Measurements from ENCODE around the gene GRK5.

GRCh38 chr10:119256897-119257296 is 49.5 kb downstream of the GRK5 start:
- TF ChIP-seq POLR2A (IDR thresholded peaks at IDR 0.05) = no peak
- TF ChIP-seq, protein P1, sequence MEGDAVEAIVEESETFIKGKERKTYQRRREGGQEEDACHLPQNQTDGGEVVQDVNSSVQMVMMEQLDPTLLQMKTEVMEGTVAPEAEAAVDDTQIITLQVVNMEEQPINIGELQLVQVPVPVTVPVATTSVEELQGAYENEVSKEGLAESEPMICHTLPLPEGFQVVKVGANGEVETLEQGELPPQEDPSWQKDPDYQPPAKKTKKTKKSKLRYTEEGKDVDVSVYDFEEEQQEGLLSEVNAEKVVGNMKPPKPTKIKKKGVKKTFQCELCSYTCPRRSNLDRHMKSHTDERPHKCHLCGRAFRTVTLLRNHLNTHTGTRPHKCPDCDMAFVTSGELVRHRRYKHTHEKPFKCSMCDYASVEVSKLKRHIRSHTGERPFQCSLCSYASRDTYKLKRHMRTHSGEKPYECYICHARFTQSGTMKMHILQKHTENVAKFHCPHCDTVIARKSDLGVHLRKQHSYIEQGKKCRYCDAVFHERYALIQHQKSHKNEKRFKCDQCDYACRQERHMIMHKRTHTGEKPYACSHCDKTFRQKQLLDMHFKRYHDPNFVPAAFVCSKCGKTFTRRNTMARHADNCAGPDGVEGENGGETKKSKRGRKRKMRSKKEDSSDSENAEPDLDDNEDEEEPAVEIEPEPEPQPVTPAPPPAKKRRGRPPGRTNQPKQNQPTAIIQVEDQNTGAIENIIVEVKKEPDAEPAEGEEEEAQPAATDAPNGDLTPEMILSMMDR (IDR thresholded peaks at IDR 0.05) = no peak

Measured in Peyer's patch (tissue), 4 donors.